Astrocyte (in vitro differentiated cells and primary cell): Measurements from ENCODE around the gene RUNX1. TPM values are rescaled to one million over a fixed set of nuclear protein-coding genes. Genes with fewer than 3 reads are reported as not detected.

Experiments used
- DNase-seq: peaks from one replicate; pipeline ENCODE4 v3.0.0-alpha.2; 2010; ENCODE audit warnings: low read depth
- FAIRE-seq: peaks from 2 replicates; lab custom pipeline; 2011; peaks lifted over from hg19 to GRCh38; lab: Jason Lieb, UNC
- H2AFZ ChIP-seq: 2 replicates; pipeline ENCODE4 v1.6.0; 2012; ENCODE audit warnings: low read depth, low read length, inconsistent platforms
- H3K27ac ChIP-seq: 2 replicates; pipeline ENCODE4 v1.5.1; 2011; ENCODE audit warnings: low read depth, low read length, inconsistent platforms
- H3K27me3 ChIP-seq: 2 replicates; pipeline ENCODE4 v1.6.0; 2011; ENCODE audit warnings: low read length, inconsistent platforms; ENCODE audit not compliant: insufficient read depth
- H3K36me3 ChIP-seq: 2 replicates; pipeline ENCODE4 v1.5.1; 2011; ENCODE audit warnings: low read length, inconsistent platforms; ENCODE audit not compliant: insufficient read depth
- H3K4me1 ChIP-seq: 2 replicates; pipeline ENCODE4 v1.5.1; 2011; ENCODE audit warnings: low read length, inconsistent platforms; ENCODE audit not compliant: insufficient read depth
- H3K4me2 ChIP-seq: 2 replicates; pipeline ENCODE4 v1.6.0; 2012; ENCODE audit warnings: low read length, inconsistent platforms
- H3K4me3 ChIP-seq: 2 replicates; pipeline ENCODE4 v1.5.1; 2011; ENCODE audit warnings: low read depth, mild to moderate bottlenecking, low read length, inconsistent platforms; ENCODE audit not compliant: insufficient read depth
- H3K79me2 ChIP-seq: 2 replicates; pipeline ENCODE4 v1.6.0; 2012; ENCODE audit warnings: mild to moderate bottlenecking, low read length, inconsistent platforms; ENCODE audit not compliant: insufficient read depth
- H3K9ac ChIP-seq: 2 replicates; pipeline ENCODE4 v1.6.0; 2012; ENCODE audit warnings: mild to moderate bottlenecking, low read length, inconsistent platforms
- H3K9me3 ChIP-seq: 2 replicates; pipeline ENCODE4 v1.5.1; 2012; ENCODE audit warnings: low read depth, mild to moderate bottlenecking, low read length, inconsistent platforms; ENCODE audit not compliant: insufficient read depth
- H4K20me1 ChIP-seq: 2 replicates; pipeline ENCODE4 v1.6.0; 2012; ENCODE audit warnings: low read length, inconsistent platforms; ENCODE audit not compliant: insufficient read depth
- H3K27ac Mint-ChIP-seq: one replicate; pipeline ENCODE4 v1.8.0; 2021; ENCODE audit warnings: mild to moderate bottlenecking, mixed read lengths; ENCODE audit not compliant: unreplicated experiment
- H3K27me3 Mint-ChIP-seq: one replicate; pipeline ENCODE4 v1.8.0; 2021; ENCODE audit warnings: low read depth, mixed read lengths; ENCODE audit not compliant: unreplicated experiment
- H3K36me3 Mint-ChIP-seq: one replicate; pipeline ENCODE4 v1.8.0; 2021; ENCODE audit warnings: low read depth, mixed read lengths; ENCODE audit not compliant: unreplicated experiment
- H3K4me1 Mint-ChIP-seq: one replicate; pipeline ENCODE4 v1.8.0; 2021; ENCODE audit warnings: low read depth, mixed read lengths; ENCODE audit not compliant: unreplicated experiment
- H3K4me3 Mint-ChIP-seq: one replicate; pipeline ENCODE4 v1.8.0; 2021; ENCODE audit warnings: mild to moderate bottlenecking, moderate library complexity, mixed read lengths; ENCODE audit not compliant: unreplicated experiment
- H3K9me3 Mint-ChIP-seq: one replicate; pipeline ENCODE4 v1.8.0; 2021; ENCODE audit warnings: mild to moderate bottlenecking, mixed read lengths; ENCODE audit not compliant: unreplicated experiment
- EZH2 ChIP-seq: IDR thresholded peaks from 2 replicates; pipeline ENCODE4 v1.6.1; 2012; ENCODE audit warnings: mild to moderate bottlenecking, low read length, inconsistent platforms; ENCODE audit not compliant: insufficient read depth
- total RNA-seq: library from RNA; stranded (reverse); gene quantifications from 2 replicates; pipeline ENCODE4 v1.2.1, GENCODE V29; 2021
- TF ChIP-seq, protein P1 (sequence below): IDR thresholded peaks from 2 replicates; pipeline ENCODE4 v1.5.1; 2011; ENCODE audit warnings: low read depth, mild to moderate bottlenecking, inconsistent platforms, low read length, moderate library complexity; ENCODE audit not compliant: insufficient read depth

The RUNX1 gene
- total RNA-seq, 1 donor from 2014 or later = 84.6 TPM

DNA sequence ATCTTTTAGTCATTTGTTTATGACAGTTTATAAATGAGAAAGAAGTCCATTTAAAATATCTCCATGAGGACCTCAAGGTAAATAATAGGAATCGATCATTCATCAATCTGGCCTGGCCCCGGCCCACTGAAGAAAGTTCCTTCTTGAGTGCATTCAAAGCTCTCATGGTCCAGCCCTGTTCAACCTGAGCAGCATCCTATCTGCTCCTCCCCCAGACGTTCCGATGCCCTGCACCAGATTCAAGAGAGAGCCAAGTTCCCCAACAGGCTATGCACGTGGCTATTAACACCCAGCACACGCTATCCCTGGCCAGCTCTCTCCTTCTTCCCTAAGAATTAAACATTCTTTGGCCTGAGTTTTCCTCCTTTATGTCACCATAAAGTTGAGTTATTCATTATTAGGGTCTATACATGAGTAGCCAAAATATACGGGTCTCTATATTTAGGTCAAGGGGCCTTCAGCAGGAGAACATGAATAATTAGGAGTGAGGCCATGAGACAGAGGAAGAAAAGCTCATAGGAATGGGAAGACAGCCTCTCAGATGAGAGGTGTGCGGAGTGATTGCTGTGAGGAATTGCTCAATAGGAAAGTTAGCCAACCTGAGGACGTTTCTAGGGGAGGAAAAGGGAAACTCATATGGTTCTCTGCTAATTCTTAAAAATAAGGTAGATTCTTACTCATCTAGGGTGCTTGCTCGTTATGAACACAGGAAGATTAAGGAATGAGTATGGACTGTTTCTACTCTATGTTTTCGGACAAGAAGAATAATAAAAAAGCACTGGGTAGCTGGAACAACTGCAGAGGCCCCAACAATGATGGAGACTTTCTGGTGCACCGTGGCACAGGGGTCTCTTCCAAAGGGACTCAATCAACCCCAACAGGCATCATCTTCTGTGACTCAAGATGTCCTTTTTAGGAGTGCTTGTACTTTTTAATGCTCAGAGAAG lies 23.6 kb downstream of the RUNX1 start:
- Mint-ChIP-seq H3K4me3 (peak overlapping the region; percentile 12), H3K4me1 (peaks cover 25% of the 10 kb centered on the region), H3K27ac (no peak overlapping the region), H3K36me3 (peaks cover 15% of the 10 kb centered on the region), H3K27me3 (no peaks in the 10 kb centered on the region), H3K9me3 (peaks cover 2% of the 10 kb centered on the region)
- no peak overlapping the region for H2AFZ ChIP-seq
- H3K79me2 ChIP-seq = peaks cover 35% of the 10 kb centered on the region
- peaks cover 58% of the 10 kb centered on the region for H4K20me1 ChIP-seq
- peaks cover 16% of the 10 kb centered on the region for H3K4me1 ChIP-seq
- FAIRE-seq (no peak), DNase-seq (no peak)
- H3K4me2 ChIP-seq = peak overlapping the region; percentile 85
- TF ChIP-seq, protein P1, sequence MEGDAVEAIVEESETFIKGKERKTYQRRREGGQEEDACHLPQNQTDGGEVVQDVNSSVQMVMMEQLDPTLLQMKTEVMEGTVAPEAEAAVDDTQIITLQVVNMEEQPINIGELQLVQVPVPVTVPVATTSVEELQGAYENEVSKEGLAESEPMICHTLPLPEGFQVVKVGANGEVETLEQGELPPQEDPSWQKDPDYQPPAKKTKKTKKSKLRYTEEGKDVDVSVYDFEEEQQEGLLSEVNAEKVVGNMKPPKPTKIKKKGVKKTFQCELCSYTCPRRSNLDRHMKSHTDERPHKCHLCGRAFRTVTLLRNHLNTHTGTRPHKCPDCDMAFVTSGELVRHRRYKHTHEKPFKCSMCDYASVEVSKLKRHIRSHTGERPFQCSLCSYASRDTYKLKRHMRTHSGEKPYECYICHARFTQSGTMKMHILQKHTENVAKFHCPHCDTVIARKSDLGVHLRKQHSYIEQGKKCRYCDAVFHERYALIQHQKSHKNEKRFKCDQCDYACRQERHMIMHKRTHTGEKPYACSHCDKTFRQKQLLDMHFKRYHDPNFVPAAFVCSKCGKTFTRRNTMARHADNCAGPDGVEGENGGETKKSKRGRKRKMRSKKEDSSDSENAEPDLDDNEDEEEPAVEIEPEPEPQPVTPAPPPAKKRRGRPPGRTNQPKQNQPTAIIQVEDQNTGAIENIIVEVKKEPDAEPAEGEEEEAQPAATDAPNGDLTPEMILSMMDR = no peak
- no peak overlapping the region for H3K27ac ChIP-seq
- no peaks in the 10 kb centered on the region for H3K27me3 ChIP-seq
- H3K9me3 ChIP-seq = no peaks in the 10 kb centered on the region
- H3K36me3 ChIP-seq = no peaks in the 10 kb centered on the region
- no peak overlapping the region for H3K9ac ChIP-seq
- no peak overlapping the region for H3K4me3 ChIP-seq

DNA sequence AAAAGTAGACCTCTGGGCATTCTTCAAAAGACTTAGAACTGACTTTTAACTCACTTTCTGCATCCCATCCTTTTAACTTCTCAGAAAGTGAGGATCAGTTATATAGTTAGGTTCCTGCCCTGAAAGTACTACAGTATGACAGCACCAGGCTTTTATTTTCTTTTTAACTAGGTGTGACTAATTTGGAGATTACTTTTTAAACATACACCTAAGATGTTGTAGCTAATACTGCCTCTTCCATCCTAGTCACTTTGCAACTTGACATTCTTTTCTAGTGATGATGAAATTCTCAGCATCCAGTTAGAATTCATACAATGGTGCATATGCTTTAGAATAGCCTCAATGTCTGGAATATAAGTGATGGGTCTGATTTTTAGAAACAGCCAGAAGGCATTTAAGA lies 24.6 kb downstream of the RUNX1 start:
- Histone ChIP-seq H3K9me3 (no peaks in the 10 kb centered on the region), H4K20me1 (peaks cover 59% of the 10 kb centered on the region), H3K9ac (no peak overlapping the region), H2AFZ (no peak overlapping the region), H3K4me1 (peaks cover 16% of the 10 kb centered on the region), H3K4me2 (no peak overlapping the region), H3K79me2 (peaks cover 31% of the 10 kb centered on the region), H3K27ac (no peak overlapping the region), H3K36me3 (no peaks in the 10 kb centered on the region), H3K4me3 (no peak overlapping the region), H3K27me3 (no peaks in the 10 kb centered on the region)
- Mint-ChIP-seq H3K36me3 (peaks cover 14% of the 10 kb centered on the region), H3K27me3 (no peaks in the 10 kb centered on the region), H3K9me3 (peaks cover under 1% of the 10 kb centered on the region), H3K4me1 (peaks cover 29% of the 10 kb centered on the region), H3K4me3 (no peak overlapping the region), H3K27ac (no peak overlapping the region)
- TF ChIP-seq EZH2 = no peak
- TF ChIP-seq, protein P1 = no peak
- FAIRE-seq (no peak), DNase-seq (no peak)

DNA sequence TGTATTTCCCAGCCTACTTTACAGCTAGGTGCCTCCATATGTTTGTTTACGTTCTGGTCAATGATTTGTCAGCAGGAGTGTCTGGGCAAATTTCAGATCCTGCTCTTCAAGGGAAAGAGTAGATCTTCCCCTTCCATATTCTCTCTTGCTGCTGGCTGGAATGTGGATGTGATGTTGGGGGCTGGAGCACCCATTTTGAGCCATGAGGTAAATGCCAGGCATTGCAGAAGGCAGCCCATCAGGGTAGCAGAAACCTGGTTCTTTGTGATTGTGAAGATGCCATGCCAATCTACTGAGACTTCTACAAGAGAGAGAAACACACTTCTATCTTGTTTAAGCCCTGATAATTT lies 25.1 kb downstream of the RUNX1 start:
- H3K4me3 ChIP-seq = no peak overlapping the region
- H3K9me3 ChIP-seq = no peaks in the 10 kb centered on the region
- Mint-ChIP-seq H3K36me3 (peaks cover 14% of the 10 kb centered on the region), H3K4me3 (no peak overlapping the region), H3K27ac (no peak overlapping the region), H3K9me3 (no peaks in the 10 kb centered on the region), H3K4me1 (peaks cover 31% of the 10 kb centered on the region), H3K27me3 (no peaks in the 10 kb centered on the region)
- DNase-seq (no peak), FAIRE-seq (no peak)
- H3K4me1 ChIP-seq = peaks cover 16% of the 10 kb centered on the region
- H4K20me1 ChIP-seq = peaks cover 58% of the 10 kb centered on the region
- no peaks in the 10 kb centered on the region for H3K36me3 ChIP-seq
- H3K27ac ChIP-seq = no peak overlapping the region
- no peak overlapping the region for H2AFZ ChIP-seq
- TF ChIP-seq, protein P1 = no peak
- no peak for TF ChIP-seq EZH2
- H3K27me3 ChIP-seq = no peaks in the 10 kb centered on the region
- H3K79me2 ChIP-seq = peaks cover 27% of the 10 kb centered on the region
- H3K4me2 ChIP-seq = no peak overlapping the region
- H3K9ac ChIP-seq = no peak overlapping the region
